Measurements from ENCODE around the gene ZNF571.

Gene ZNF571

GRCh38 chr19:37594304-37594981, at the start of gene ZNF571, which contains the start of gene ZNF540:
TSS of gene ZNF571 (minus strand) at chr19:37594792. CDS start at chr19:37586676, 8,116 bp downstream.
TSS of gene ZNF540 (plus strand) at chr19:37594876. CDS start at chr19:37598448, 3,572 bp downstream.
- DNase-seq (ENCODE audit: low read depth), result peak; percentile 84

GRCh38 chr19:37635076-37636056, 40.8 kb upstream of the ZNF571 start:
- no peak for DNase-seq (ENCODE audit: low read depth)

GRCh38 chr19:37594982-37595382, 390 bp upstream of the ZNF571 start:
- peak; percentile 41 for DNase-seq (ENCODE audit: low read depth)

GRCh38 chr19:37593996-37594303, 642 bp downstream of the ZNF571 start:
- no peak for DNase-seq (ENCODE audit: low read depth)

DNA sequence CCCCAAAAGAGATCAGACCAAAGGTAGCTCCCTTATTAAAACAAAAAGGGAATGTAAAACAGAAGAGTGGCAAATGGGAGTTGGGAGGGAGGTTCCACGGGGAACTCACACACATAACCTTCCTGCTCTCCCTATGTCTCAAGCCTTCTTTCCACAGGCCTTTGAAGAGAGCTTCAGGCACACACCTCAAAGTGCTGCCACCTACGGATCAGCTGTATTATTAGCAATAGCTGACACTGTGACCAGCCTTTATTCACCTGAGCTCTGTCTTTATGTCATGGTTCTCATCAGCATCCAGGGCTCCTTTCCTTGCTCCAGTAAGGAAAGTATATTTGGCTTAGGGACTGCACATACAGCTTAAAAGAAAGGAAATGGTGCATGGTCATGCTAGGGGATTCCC, 11.3 kb downstream of the ZNF571 start:
- no peak for DNase-seq (ENCODE audit: low read depth)

DNA sequence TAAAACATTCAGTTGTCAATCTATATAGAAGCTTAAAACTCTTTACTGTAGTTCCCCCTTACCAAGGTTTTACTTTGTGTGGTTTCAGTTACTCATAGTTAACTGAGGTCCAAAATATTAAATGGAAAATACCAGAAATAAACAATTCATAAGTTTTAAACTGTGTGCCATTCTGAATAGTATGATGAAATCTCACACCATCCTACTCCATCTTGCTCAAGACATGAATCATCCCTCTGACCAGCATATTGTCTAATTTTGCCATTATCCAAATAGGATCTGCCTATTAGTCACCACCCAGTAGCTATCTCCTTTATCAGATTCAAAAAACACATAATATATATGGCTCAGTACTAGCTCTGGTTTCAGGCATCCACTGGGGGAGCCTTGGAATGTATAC, 22.4 kb downstream of the ZNF571 start:
- DNase-seq (ENCODE audit: low read depth), result no peak

GRCh38 chr19:37565370-37565669, 29.3 kb downstream of the ZNF571 start:
- no peak for DNase-seq (ENCODE audit: low read depth)

GRCh38 chr19:37564624-37565369, 29.8 kb downstream of the ZNF571 start:
- DNase-seq (ENCODE audit: low read depth), result no peak

- DNase-seq (ENCODE audit: low read depth), result no peak
Measured at GRCh38 chr19:37563518-37563917, 31.1 kb downstream of the ZNF571 start.

GRCh38 chr19:37551129-37551993, 43.2 kb downstream of the ZNF571 start:
- peak; percentile 13 for DNase-seq (ENCODE audit: low read depth)

DNA sequence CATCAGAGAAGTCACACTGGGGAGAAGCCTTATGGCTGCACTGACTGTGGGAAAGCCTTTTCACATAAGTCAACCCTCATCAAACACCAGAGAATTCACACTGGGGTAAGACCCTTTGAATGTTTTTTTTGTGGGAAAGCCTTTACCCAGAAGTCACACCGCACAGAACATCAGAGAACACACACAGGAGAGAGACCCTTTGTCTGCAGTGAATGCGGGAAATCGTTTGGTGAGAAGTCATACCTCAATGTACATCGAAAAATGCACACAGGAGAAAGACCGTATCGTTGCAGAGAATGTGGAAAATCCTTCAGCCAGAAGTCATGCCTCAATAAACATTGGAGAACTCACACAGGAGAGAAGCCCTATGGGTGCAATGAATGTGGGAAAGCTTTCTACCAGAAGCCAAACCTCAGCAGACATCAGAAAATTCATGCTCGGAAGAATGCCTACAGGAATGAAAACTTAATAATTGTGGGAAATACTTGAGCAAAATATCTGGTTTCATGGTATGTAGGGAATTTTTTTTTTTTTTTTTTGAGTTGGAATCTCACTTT, 57.1 kb downstream of the ZNF571 start:
- no peak for DNase-seq (ENCODE audit: low read depth)

DNA sequence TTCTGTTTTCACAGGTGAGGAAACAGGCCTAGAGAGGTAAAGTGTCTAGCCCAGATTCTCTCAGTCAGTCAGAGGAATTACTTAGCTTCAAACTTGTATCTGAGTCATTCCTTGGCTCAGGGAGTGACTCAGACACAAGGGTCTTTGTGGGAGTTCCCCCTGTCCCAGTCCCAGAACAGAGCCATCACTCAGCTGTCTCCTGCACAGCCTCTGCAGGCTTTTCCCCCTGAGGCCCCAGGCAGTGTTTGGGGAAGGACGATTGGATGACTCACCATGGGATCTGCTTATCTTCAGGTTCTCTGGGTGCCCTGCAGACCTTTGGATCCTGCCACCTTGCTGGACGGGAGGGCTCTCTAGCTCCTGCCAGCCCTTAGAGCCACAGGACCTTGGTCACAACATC, 74.7 kb downstream of the ZNF571 start:
- no peak for DNase-seq (ENCODE audit: low read depth)
